Brain microvascular endothelial cell (primary cell): ENCODE results near the gene TNFRSF4.

Experiments
- DNase-seq: peaks from one replicate; pipeline ENCODE4 v3.0.0-alpha.2; 2020
- H3K27ac ChIP-seq: fragments of 250-450 bp; sonication (Bioruptor Pico); 2 replicates; pipeline ENCODE4 v1.5.1; 2020; ENCODE audit warnings: mild to moderate bottlenecking, moderate library complexity
- H3K27me3 ChIP-seq: fragments of 250-450 bp; sonication (Bioruptor Pico); replicated peaks from 2 replicates; pipeline ENCODE4 v1.5.1; 2020; ENCODE audit warnings: mild to moderate bottlenecking
- H3K36me3 ChIP-seq: fragments of 250-450 bp; sonication (Bioruptor Pico); replicated peaks from 2 replicates; pipeline ENCODE4 v1.5.1; 2020; ENCODE audit warnings: mild to moderate bottlenecking
- H3K4me3 ChIP-seq: 2 replicates; pipeline ENCODE4 v1.5.1; 2011; ENCODE audit warnings: low read depth, mild to moderate bottlenecking, control low read depth, low read length, moderate library complexity
- in situ Hi-C: cut with HindIII; loops from 2 replicates; pipeline ENCODE4 v1.10.0; 2017; ENCODE audit warnings: low sequenced_read_pairs, low pct_ligation_motif_present
- TF ChIP-seq, protein P1 (sequence below): IDR thresholded peaks from 2 replicates; pipeline ENCODE4 v1.5.1; 2011; ENCODE audit warnings: low read depth, mild to moderate bottlenecking, moderate library complexity, low read length, control low read depth, inconsistent platforms; ENCODE audit errors: missing control alignments

TNFRSF4 gene

GRCh38 chr1:1239614-1240347, 25.8 kb upstream of the TNFRSF4 start:
- DNase-seq, result no peak
- in situ Hi-C loops, result no loop called here
- TF ChIP-seq, protein P1, sequence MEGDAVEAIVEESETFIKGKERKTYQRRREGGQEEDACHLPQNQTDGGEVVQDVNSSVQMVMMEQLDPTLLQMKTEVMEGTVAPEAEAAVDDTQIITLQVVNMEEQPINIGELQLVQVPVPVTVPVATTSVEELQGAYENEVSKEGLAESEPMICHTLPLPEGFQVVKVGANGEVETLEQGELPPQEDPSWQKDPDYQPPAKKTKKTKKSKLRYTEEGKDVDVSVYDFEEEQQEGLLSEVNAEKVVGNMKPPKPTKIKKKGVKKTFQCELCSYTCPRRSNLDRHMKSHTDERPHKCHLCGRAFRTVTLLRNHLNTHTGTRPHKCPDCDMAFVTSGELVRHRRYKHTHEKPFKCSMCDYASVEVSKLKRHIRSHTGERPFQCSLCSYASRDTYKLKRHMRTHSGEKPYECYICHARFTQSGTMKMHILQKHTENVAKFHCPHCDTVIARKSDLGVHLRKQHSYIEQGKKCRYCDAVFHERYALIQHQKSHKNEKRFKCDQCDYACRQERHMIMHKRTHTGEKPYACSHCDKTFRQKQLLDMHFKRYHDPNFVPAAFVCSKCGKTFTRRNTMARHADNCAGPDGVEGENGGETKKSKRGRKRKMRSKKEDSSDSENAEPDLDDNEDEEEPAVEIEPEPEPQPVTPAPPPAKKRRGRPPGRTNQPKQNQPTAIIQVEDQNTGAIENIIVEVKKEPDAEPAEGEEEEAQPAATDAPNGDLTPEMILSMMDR, result no peak
- Histone ChIP-seq H3K4me3 (no peak overlapping the region), H3K27ac (no peak overlapping the region), H3K36me3 (no peaks in the 10 kb centered on the region), H3K27me3 (no peaks in the 10 kb centered on the region)

DNA sequence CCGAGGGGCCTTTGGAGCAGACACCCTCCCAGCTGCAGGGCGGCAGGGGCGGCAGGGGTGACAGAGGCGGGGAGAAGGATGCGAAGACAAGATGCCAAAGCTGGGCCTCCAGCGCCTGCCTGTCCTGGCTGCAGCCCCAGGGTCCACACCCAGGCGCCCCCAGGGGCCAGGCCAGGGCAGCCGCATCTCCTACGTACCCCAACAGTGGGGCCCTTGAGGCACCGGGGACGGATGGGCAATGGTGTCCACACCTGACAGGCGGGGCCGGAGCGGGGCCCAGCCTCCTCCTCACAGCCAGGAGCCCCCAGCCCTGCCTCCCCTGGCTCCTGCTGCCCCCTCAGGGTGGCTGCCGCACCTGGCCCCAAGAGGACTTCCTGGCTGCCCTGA, 25.3 kb upstream of the TNFRSF4 start:
- no peak overlapping the region for H3K4me3 ChIP-seq
- TF ChIP-seq, protein P1, result no peak
- in situ Hi-C loops, result no loop called here
- DNase-seq, result no peak
- H3K36me3 ChIP-seq, result no peaks in the 10 kb centered on the region
- no peaks in the 10 kb centered on the region for H3K27me3 ChIP-seq
- no peak overlapping the region for H3K27ac ChIP-seq

DNA sequence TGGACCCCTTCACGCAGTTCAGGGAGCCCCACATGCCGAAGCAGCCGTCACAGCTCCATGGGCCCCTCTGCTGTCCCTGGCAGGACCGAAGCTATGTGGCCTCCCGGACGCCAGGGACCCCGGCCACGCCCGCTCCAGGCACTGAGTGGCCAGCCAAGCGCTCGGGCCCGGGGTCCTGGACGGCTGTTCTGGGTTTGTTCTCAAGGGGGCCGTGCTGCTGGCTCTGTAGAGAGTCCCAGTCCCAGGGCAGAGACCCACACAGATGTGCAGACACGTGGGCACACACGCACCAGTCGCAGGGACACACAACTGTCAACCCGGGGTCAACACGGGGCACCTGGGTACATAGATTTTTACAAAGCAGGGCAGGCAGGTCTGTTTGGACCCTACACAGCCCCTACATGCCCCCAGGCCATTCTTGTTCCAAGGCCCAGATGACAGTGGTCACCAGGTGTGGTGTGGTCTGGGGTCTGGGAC, 24.8 kb upstream of the TNFRSF4 start:
- DNase-seq, result no peak
- in situ Hi-C loops, result no loop called here
- Histone ChIP-seq H3K27me3 (no peaks in the 10 kb centered on the region), H3K4me3 (no peak overlapping the region), H3K27ac (no peak overlapping the region), H3K36me3 (no peaks in the 10 kb centered on the region)
- TF ChIP-seq, protein P1, result no peak

DNA sequence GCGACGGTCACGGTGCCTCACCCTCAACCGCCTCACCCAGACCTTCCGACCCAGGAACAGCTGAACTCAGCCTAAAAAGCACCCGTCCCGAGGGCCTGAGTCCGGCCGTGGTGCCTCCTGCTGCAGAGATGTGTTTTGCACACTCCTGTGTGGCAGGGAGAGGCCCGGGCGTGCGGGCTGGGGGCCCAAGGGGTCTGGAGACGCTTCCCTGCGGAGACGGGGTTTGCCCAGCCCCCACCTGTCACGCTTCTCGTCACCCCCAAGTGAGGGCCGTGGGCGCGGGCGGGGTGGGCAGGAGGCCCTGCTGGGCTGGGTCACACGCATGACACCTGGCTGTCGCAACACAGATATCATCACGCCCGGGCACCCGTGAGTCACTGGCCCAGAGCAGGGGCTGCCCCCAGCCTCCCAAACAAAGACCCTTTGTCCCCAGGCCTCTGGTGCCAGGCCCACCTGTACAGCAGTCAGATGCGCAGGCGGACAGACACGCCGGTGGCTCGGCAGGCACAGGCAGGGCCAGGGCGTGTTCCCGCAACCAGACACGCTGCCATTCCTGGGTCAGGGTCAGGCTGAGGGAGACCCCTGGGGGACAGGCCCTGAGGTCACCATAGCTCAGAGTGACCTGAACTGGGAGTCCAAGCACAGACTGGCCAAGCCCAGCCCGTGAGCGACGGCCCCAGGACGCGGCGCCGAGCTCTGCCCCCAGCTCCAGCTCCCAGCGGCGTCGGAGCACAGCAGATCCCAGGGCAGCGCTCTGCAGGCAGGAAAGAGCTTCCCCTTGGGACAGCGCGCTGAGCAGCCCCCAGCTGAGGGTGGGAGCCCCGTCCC, 24.1 kb upstream of the TNFRSF4 start:
- in situ Hi-C loops, result no loop called here
- H3K4me3 ChIP-seq, result no peak overlapping the region
- no peak overlapping the region for H3K27ac ChIP-seq
- no peaks in the 10 kb centered on the region for H3K27me3 ChIP-seq
- peaks cover under 1% of the 10 kb centered on the region for H3K36me3 ChIP-seq
- TF ChIP-seq, protein P1, result no peak
- DNase-seq, result no peak

GRCh38 chr1:1236945-1237873, 23.3 kb upstream of the TNFRSF4 start:
- TF ChIP-seq, protein P1, result no peak
- Histone ChIP-seq H3K4me3 (no peak overlapping the region), H3K27me3 (no peaks in the 10 kb centered on the region), H3K36me3 (peaks cover 2% of the 10 kb centered on the region), H3K27ac (no peak overlapping the region)
- DNase-seq, result no peak
- in situ Hi-C loops, result no loop called here
